Activated CD8-positive, alpha-beta memory T cell treated with anti-CD3 and anti-CD28 coated beads, Interleukin-2, amount 50 U/mL, for 24 hours (primary cell): ENCODE results near the gene SASH1.

Experiments used
- DNase-seq: peaks from one replicate; pipeline ENCODE4 v3.0.0-alpha.2; 2020; ENCODE audit errors: extremely low read depth

SASH1 gene

DNA sequence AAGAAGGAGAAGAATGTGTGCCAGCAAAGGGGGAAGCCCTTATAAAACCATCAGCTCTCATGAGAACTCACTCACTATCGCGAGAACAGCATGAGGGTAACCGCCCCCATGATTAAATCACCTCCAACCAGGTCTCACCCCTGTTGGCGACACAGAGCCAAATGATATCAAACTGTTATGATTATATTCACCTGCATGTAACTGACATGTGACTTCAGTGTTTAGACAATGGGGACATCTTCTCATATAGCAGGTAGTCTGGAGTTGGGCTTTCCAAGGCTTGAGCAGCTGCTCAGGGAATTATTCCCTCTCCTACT, 115.2 kb downstream of the SASH1 start:
- DNase-seq: no peak

DNA sequence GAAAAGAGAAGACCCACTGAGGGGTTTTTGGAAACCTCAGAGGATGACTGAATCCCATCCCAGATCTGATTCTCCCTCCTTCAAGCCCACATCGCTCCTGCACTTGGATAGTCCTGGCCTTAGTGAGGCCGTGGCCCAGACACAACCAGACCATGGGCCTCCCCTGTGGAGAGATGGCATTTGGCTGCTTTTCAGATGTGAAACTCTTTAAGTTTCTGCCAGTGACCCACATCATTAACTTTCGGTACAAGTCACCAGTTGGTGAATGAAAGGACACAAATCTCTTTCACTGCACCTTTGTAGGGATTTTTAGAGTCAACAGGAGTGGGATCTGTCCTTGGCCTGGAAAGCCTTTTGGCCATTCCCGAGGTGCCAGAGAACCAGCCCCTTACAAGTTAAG, 116.6 kb downstream of the SASH1 start:
- DNase-seq: no peak

DNA sequence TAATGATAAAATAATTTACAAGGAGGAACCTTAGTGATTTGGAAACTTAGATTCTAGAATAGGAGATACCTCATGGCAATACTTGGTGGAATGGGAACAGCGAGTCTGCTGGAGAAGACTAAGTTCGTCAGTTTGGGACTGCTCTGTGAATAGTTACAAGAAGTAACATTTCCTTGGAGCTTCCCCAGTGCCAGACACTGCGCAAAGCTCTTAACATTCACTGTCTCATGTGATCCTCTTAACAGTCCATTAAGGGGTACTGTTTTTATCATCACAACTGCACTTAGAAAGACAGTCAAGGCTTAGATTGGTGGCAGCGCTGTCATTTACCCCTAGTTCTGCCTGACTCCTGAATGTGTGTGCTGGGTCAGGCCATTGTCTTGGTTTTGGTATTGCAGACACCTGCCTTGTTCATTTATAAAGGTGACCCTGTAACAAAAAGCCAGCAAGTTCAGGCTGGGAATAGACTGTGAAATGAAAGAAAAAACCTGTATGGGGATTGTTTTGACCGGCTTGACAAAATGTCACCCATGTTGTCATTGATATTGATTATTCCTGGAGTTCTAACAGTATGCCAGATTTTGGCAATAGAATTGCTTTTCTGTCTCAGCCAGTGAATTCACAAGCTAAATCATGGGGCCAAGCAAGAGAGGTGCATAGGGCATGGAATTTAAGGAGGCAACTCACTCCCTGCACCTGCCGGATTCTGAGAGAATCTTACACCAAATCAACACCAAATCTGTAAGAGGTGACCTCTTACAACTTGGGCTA, 118.4 kb downstream of the SASH1 start:
- no peak for DNase-seq

DNA sequence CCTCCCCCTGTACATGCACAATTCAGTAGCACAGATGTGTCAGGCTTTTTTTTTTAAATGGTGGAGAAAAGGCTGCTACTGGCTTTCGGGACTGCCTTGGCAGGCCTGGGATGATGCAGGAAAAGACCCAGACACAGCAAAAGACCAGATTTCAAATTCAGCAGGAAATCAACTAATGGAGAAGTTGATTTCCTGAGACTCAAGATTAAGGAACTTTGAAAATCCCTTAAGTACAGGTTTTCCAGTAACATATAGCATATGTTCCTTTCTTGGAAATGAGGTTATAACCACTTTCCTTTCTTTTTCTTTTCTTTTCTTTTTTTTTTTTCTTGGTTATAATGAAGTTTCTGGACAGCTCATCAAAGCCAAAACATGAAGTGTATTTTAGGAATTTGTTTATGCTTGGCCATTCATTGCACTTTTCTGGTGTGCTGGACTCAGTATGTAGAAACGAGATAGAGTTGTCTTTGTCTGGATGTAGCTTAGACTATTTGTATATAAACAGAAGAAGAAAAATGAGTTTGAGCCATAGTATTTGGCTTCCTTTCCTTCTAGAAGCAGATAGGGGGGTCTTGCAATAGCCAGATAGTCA, 119.4 kb downstream of the SASH1 start:
- no peak for DNase-seq

DNA sequence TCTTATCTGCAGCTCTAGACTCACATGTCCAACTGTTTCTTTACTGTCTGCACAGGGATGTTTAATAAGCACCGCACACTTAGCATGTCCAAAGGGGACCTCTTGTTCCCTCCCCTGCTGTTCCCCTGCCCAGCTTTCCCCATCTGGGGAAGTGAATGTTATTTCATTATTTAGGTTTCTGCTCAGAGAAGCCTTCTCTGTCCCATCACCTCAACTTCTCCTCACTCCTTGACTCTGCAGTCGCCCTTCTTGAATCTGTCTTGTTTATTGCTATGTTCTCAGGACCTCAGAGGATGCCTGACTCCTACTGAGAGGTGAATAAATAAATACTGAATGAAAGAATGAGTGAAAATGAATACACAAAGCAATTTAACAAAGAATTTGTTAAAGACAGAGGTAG, 121.0 kb downstream of the SASH1 start:
- no peak for DNase-seq

DNA sequence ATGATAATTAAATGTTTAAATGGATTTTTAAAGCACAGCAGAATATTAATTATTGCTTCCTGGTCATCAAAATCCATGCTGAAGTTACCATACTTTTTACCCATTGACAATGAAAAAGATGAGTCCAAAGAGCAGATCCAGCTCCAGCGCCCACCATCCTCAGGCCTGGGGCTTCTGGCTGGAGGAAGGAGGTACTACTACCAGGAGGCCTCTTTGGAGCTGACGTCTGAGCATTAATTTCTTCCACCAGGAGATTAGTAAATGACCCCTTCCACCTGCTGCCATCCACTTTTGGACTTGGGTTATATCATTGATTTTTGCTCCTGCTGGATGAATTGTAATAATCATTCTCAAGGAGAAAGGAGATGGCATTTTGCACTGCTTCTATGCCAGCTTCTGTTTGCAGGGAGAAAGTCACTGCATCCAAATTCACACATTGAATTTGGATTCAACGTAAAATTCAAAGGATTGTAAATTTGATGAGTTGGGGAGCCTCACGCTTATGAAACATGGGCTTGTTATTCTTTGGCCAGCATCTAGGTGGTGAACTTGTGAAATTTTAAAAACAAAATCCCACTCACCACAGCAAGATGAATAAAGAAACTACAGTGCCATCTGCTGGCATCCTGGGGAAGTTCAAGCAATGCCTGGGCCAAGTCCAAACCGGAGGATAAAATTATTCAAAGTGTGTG, 121.8 kb downstream of the SASH1 start:
- DNase-seq: peak; percentile 29

DNA sequence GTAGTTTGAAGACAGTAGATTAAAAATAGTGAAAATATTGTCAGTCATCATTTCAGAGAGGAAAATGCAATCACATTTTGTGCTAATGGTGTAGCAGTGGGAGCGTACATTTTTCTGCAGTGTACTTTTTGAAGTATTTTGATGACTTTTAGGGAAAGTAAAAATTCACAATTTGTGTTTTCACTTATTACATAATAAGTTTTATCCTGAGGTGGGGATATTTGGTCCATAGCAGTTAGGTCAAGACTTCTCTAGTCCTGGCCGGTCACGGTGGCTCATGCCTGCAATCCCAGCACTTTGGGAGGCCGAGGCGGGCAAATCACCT, 122.3 kb downstream of the SASH1 start:
- DNase-seq: no peak

DNA sequence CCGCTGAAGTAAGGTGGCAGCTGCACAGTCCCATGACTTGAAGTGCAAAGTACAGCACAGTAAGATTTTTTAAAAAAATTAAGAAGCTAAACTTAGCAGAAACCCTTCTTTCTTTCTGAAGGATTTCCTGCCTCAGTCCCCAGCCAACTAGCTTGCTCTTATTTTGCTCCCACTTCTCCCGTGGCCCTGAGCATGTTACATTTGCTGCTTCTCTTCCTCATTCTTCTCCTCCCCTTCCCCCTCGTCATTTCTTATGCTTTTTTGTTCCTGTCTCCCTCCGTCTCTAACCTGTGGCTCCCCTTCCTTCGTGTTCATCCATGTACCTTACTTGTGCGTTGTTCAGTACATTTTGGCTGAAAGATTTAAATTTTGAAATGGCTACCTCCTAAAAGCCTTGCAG, 123.0 kb downstream of the SASH1 start:
- DNase-seq: no peak

DNA sequence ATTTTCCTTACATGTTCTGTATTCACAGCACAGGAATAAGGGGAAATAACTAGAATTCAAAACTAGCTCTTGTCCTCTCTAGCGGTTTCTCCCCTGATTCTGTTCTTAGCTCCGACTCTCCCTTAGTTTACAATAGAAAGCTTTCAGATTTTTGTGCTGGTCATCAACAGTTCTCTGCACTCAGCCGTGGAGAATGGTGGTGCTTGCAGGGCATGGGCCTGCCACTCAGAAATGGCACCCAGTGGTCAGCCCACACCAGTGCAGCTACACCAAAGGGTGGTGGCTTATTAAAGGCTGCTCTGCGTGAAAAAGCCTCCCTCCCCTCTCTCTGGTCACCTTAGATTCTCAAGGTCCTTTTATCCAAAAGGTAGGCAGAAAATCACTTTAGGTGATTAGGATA, 123.5 kb downstream of the SASH1 start:
- no peak for DNase-seq

DNA sequence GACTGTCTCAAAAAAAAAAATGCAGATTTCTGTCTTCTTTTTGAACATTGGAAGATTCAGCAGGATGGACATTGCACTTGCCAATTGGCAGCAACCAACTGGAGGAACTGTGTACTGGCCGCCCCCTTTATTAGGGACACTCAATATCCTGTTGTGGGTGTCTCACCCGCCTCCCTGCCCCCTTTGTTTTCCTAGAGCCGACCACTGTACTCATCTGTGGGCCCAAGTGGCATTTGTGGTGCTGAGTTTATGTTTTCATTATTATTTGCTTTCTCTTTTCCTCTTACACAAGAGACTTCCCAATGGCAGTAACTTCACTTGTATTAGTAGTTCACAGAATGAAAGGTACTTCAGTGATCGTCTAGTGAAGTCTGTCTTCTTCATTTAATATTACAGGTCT, 125.3 kb downstream of the SASH1 start:
- DNase-seq: no peak

DNA sequence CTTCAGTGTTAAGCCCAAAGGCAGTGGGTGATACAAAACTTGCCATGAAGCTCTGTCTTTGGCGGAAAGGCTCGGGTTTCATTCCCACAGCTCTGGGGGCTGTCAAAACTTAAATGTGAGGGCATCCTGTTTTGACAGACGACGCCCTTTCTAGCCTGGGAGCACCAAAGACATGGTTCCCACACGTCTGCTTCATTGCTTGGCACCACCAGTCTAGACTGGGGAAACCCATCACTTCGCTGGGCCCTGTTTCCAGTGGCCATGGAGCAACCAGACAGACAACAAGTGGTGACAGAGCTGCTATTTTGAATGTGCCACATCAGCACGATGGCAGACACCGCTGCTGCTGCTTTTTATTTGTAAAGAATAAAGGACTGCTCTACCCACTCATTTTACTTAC, 127.5 kb downstream of the SASH1 start:
- DNase-seq: no peak

DNA sequence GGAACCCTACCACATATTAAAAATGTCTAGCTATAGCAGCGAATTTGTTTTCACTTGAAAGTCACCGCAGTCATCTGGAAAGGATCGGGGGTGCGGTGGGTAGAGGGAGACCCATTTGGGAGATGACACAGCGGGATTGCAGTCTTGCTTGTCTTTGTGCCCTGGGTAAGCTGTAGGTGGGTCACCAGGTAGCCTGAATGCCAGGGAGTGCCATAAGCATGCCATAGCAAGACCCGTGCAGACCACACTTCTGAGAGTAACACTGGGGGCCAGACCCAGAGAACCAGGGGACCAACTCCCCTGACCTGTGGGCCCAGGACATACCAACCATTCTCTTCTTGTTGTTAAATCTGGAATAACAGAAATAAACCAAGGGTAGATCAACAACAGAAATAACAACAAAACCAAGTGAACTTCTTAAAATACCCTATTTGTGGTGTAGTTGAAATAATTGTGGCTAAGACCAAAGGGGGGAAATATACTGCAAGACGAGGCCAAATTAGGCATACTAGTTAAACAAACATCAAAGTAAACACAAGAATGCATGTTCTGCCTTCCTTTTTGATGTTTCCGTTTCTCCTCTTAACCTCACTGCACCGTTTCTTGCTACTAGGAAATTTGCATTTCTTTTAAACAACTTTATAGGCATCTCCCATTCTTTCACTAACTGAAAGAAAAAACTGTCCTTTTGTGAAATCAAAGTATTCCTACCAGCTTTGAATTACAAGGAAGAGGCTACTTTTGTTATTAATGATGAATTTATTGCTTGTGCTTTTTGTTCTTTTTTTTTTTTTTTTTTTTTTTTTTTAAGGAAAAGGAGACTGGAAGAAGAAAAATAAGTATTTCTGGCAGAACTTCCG, 128.2 kb downstream of the SASH1 start:
- DNase-seq: no peak

DNA sequence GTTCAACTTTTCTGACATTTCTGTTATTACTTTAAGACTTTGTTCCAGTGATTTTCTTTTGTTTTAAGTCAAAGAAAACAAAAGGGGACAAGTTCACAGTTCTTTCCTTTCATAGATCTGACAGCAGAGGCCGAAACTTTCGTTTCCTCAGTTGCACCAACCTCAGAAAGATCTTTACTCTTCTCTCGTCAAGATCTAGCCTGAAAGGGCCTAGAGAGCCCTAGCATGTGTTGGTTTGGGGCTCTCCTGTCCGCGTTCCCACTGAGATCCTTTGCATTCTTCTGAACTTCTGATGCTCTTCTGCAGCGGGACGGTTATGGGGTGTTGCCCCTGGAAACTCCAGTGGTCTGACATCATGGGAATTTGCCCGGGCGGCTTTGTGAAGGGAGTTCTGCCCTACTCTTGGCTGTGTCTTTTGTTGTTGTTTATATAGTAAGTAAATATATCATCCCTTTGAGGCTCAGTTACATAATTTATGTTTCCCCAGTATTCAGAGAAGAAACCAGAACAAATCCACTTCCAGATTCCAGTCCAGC, 129.1 kb downstream of the SASH1 start:
- no peak for DNase-seq

DNA sequence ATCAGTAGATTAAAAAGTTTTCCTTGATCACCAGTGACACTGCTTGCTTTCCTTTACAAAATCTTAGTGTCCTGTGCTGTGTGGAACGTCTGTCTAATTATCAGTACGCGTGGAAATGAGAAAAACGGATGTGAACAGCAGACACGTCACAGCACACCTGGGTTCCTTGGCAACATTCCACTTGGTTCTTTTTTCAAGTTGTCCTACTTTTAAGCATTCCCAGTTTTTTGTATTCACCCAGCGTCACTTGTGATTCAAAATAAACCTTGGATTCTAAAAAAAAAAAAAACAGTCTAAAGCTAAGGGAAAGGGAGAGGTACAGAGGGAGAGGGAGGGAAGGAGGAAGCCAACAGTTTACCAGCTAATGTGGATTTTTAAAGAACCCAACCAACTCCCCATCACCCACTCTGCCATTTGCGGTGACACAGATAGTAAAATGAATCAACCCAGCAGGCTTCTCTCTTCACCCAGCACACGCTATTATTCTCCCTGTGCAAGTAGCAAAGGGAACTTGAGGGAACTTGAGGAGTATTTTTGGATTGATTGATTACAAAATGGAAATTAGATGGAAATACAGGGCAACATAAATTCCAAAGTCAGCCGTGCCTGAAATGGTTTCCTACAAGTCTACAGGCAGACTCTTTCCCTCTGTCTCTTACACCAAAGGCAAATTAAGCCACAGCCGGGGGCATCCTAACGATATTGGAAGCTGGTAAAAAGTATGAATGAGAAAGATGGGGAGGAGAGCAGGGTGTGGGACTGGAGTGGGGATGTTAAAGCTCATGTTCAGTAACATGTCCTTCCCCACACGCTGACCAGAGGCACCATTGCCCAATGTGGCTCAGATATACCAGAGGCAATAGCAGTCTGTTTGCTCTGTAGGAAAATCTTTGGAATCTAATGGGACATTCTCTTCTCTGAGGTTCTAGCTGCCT, 129.8 kb downstream of the SASH1 start:
- DNase-seq: no peak

DNA sequence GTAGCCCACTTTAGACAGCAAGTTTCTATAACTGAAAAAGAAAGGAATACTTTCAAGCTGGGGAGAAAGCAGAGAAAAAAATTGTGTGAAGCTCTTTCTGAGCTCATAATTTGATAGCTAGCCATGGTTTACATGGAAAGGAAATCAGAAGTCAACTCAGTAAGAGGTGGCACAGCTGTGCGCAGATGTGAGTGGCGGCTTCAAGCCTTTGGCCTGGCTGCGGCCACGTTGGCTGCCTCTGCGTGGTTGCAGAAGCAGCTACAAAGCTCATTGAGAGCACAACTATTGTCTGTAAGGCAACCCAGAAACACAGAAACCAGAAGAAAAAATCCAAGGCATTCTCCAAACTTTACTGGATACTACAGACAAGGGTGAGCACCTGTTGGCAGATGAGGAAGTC, 136.9 kb downstream of the SASH1 start:
- DNase-seq: no peak

DNA sequence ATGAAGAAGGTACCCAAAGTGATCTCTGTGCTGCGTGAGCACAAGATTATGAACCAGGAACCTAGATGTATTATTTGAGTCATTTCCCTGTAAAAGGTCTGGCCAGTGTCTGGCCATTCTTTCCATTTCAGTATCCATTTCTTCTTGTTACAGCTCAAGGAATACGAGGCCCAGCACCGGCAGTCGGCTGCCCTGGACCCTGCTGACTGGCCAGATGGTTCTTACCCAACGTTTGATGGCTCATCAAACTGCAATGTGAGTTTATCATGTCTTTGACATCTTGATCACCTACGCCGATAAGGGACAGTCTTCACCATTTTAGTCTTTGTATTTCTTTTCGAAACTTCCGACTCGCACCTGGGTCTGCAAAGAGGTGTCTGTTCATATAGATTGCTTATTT, 144.8 kb downstream of the SASH1 start:
- DNase-seq: no peak

DNA sequence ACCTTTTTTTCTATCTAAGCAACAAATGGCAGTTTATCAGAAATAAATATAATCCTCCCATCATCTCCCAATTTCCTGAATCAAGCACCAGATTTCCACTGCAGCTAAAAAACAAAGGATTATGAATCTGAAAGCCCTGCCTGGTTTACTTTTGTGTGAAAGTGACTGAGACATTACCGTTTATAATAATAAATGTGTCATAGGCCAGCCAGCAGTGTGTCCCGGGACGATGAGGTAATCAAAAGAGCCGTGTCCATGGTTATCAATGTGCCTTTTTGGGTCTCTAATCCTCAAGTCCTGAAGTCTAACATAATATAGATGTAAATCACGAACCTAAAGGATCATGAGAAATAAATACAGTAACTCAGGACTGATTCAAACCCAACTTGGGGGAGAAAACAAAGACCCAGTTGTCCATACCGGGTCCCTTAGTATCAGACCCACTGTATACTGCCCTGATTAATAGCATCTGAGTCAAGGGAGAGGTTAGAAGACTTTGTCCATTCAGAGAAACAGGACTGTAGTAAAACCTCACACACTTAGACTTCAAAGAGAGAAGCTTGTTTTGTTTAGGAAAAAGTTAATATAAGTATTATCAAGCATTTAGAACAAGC, 149.1 kb downstream of the SASH1 start:
- DNase-seq: no peak

DNA sequence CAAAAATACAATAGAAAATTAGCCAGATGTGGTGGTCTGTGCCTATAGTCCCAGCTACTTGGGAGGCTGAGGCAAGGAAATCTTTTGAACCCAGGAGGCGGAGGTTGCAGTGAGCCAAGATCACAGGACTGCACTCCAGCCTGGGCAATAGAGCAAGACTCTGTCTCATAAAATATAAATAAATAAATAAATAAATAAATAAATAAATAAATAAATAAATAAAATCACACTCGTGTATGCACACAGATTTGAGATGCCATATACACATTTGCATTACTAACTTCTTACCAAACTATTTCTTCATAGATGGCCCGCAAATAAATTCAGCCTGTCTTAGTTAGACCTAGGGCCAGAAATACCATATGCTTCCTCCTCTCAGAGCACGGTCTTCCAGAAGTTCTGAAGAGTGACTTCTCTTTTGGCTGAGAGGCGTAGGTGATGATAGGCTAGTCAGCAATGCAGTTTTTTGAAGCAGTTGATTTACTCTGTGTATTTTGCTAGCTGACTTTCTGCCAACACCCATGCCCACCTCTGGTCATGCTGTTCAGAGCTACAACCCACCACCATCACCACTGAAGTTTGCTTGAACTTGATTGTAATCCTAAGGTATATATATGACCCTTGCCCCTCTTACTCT, 150.1 kb downstream of the SASH1 start:
- DNase-seq: no peak

DNA sequence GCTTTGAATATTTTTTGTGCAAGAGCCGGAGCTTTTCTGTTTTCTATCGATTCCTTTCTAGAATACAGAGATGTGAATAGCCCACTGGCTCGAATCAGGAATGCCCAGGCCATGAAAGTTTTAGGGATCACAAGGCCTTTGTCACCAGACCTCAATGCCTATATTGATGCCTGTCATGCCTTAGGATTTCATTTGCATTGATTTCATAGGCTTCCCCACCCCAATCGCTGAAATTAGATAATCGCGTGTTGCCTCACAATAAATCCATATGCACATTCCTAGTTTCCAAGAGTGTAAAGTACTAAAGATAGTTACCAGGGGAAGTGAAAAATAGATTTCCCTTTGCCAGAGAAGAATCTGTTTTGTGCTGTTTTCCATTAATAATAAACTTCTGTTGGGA, 150.8 kb downstream of the SASH1 start:
- DNase-seq: no peak

DNA sequence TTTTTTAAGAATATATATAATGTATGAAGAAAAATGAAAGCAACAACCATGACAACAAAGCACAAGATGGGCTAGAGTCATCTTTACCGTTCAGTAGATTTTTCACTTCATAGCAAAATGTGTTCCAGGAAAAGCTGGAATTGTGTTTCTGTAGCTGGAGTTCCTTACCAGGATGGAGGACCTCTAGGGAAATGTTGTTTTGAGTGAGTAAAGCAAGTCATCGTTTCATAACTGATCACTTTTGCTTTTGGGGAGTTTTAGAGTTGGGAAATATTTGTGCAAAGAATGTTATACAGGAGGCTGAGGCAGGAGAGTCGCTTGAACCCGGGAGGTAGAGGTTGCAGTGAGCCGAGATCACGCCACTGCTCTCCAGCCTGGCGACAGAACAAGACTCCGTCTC, 151.6 kb downstream of the SASH1 start:
- no peak for DNase-seq
